GM21737 (cell line): ENCODE measurements around the gene MAST4.

Source experiments
- ATAC-seq: cut with Tn5 transposase; IDR thresholded peaks from one replicate; pipeline ENCODE4 v1.9.1; 2021; ENCODE audit warnings: mild to moderate bottlenecking, moderate library complexity; ENCODE audit not compliant: unreplicated experiment

The MAST4 gene

GRCh38 chr5:67058998-67059743, 463.0 kb downstream of the MAST4 start:
- ATAC-seq: no peak

GRCh38 chr5:67059744-67060490, 463.7 kb downstream of the MAST4 start:
- ATAC-seq: no peak

GRCh38 chr5:67061511-67061910, 465.3 kb downstream of the MAST4 start:
- ATAC-seq: no peak

GRCh38 chr5:67063055-67063454, 466.9 kb downstream of the MAST4 start:
- ATAC-seq: no peak

GRCh38 chr5:67063791-67064190, 467.6 kb downstream of the MAST4 start:
- ATAC-seq: no peak

GRCh38 chr5:67065237-67065636, 469.0 kb downstream of the MAST4 start:
- ATAC-seq: no peak

- ATAC-seq: no peak
Observed at GRCh38 chr5:67065696-67066095, 469.5 kb downstream of the MAST4 start.

- no peak for ATAC-seq
Observed at GRCh38 chr5:67066815-67067214, 470.6 kb downstream of the MAST4 start.

- no peak for ATAC-seq
Observed at GRCh38 chr5:67073045-67073680, 477.0 kb downstream of the MAST4 start.

GRCh38 chr5:67077296-67077695, 481.1 kb downstream of the MAST4 start:
- ATAC-seq: no peak

GRCh38 chr5:67081261-67081660, 485.1 kb downstream of the MAST4 start:
- no peak for ATAC-seq

- no peak for ATAC-seq
Observed at GRCh38 chr5:67082941-67083340, 486.7 kb downstream of the MAST4 start.

GRCh38 chr5:67085616-67086015, 489.4 kb downstream of the MAST4 start:
- no peak for ATAC-seq

- ATAC-seq: no peak
Observed at GRCh38 chr5:67089200-67089725, 493.1 kb downstream of the MAST4 start.

- no peak for ATAC-seq
Observed at GRCh38 chr5:67090040-67090439, 493.8 kb downstream of the MAST4 start.

GRCh38 chr5:67090593-67090992, 494.4 kb downstream of the MAST4 start:
- ATAC-seq: no peak

- ATAC-seq: no peak
Observed at GRCh38 chr5:67092535-67092934, 496.3 kb downstream of the MAST4 start.

- no peak for ATAC-seq
Observed at GRCh38 chr5:67093279-67093678, 497.1 kb downstream of the MAST4 start.

GRCh38 chr5:67094476-67095300, 498.5 kb downstream of the MAST4 start:
- ATAC-seq: no peak

GRCh38 chr5:67095346-67096171, 499.4 kb downstream of the MAST4 start:
- ATAC-seq: no peak
